ENCODE measurements around the gene TTC27.

DNA sequence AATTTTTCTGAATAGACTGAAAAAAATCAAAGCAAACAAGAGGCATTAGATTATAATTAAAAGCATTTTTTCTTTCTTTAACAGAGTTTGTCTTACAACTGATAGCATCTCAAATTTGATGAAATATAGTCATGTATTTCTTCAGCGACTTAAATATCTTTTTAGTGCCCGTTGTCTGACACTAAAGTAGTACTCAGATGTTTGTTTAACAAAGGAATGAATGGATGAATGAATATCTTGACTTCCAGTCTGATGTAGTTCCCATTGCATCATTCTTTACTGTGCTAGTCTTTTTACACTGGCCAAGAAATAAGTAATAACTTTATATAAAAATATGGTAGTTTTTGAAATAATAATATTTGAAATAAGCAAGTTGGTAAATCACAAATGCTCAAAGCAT is 111.1 kb downstream of the TTC27 start:
- TF ChIP-seq PCBP1 (IDR thresholded peaks at IDR 0.05; ENCODE audit: borderline replicate concordance, low read depth, low read length): no peak
- no peak for TF ChIP-seq ARNT (IDR thresholded peaks at IDR 0.05)
- TF ChIP-seq ZNF468 (CRISPR knock-in tag; IDR thresholded peaks at IDR 0.05): no peak
- TF ChIP-seq, protein P1, sequence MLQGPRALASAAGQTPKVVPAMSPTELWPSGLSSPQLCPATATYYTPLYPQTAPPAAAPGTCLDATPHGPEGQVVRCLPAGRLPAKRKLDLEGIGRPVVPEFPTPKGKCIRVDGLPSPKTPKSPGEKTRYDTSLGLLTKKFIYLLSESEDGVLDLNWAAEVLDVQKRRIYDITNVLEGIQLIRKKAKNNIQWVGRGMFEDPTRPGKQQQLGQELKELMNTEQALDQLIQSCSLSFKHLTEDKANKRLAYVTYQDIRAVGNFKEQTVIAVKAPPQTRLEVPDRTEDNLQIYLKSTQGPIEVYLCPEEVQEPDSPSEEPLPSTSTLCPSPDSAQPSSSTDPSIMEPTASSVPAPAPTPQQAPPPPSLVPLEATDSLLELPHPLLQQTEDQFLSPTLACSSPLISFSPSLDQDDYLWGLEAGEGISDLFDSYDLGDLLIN (CRISPR knock-in tag; IDR thresholded peaks at IDR 0.05; ENCODE audit: borderline replicate concordance): no peak
- no peak for TF ChIP-seq MAFK (conservative IDR thresholded peaks at IDR 0.05 in 1 of 2, IDR thresholded peaks at IDR 0.05 in 1 of 2; ENCODE audit: low read length in 2 of 2)

Measured in HepG2 (cell line).